ENCODE measurements around the gene PTK6.

PTK6 gene

DNA sequence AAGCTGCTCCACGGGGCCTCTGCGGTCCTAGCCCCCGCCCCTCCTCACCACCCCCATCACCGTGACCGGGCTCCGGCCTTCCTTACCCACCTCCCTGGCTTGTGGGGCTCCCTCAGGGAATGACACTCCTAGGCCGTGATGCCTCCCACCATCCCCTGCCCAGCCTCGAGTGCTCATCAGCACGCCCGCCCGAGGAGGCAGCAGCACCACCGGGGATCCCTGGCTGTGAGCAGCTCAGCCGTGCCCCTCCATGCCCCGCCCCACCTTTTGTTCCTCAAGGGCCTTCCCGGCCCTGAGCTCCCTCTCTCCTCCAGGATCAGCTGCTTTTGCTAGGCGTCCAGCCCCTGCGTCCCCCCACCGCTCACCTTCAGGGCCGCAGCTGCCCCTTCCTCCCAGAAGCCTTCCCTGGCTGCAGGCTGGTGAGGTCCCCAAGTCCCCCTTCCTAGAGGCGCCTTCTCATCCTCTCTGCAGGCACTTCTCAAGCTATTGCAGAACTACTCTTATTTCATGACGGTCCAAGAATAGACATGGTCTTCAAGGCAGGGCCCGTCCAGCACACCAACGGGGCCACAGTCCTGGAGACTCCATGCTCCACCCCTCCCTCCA lies 19.8 kb upstream of the PTK6 start:
- DNase-seq: no peak

DNA sequence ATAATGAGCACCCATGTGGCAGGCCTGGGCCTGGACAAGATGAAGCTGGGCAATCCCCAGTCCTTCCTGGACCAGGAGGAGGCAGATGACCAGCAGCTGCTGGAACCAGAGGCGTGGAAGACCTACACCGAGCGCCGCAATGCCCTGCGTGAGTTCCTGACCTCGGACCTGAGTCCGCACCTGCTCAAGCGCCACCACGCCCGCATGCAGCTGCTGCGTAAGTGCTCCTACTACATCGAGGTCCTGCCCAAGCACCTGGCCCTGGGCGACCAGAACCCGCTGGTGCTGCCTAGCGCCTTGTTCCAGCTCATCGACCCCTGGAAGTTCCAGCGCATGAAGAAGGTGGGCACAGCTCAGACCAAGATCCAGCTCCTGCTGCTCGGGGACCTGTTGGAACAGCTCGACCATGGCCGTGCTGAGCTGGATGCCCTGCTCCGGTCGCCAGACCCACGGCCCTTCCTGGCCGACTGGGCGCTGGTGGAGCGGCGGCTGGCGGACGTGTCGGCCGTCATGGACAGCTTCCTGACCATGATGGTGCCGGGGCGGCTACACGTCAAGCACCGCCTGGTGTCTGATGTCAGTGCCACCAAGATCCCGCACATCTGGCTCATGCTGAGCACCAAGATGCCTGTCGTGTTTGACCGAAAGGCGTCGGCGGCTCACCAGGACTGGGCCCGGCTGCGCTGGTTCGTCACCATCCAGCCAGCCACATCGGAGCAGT lies 18.6 kb upstream of the PTK6 start:
- no peak for DNase-seq

DNA sequence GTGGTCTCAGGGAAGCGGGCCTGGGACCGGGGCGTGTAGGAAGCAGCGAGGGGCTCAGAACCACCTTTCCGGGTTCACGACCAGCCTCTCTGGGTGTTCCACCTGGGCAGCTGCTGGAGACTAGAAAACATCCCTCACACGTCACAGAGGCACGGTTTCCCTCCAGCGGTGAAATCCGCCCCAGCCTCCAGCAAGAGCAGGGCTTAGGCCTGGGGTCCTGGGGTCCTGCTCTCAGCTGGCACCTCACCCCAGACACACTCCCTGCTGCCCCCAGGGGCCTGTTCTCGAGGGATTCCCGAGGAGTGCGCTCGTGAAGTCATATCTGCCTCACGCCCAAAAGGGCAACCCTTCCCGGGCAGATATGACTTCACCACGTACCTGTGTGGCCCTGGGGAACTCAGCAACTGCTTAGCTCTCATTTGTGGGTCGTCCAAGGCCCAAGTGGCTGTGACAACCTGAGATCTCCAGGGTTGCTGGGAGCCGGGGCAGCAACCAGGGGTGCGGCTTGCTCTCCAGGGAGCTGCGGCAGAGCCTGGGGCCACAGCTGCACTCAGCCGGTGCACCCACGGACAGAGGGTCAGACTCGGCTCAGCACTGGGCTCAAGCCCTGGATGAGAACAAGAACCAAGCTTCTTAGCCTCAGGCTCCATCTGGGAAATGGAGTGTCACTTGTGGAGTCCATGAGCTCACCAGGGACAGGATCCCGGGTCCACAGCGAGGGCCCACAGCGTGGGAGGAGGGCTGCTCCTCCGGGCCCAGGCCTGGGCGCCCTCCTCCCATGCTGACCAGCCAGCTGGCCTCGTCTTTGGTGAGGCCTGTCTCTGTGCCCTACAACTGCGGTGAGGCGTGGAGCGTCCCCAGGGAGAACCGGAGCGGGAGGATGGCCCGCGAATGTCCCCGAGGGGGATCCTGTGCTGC lies 17.4 kb upstream of the PTK6 start:
- no peak for DNase-seq

DNA sequence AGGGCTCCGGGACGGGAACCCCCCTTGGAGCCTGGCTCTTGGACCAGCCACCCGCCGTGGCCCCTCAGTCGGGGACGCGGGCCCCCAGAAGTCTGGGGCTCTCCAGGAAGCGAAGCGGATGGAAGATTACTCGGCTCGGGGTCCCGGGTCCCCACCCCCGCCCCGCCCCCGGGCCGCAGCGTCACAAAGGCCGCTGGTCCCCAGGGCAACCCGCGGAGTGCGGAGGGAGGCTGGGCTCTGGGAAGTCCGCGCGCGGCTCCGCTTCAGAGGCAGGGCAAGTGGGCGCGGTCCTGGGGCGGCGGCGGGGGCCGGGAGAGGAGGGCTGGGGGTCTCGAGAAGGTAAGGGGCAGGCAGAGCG lies 16.7 kb upstream of the PTK6 start, which contains the start of gene FNDC11:
Gene FNDC11 (plus strand): TSS at position 227 of the 358 bp plus-strand sequence. CDS start 1,505 bp downstream, outside the sequence.
- DNase-seq: no peak

DNA sequence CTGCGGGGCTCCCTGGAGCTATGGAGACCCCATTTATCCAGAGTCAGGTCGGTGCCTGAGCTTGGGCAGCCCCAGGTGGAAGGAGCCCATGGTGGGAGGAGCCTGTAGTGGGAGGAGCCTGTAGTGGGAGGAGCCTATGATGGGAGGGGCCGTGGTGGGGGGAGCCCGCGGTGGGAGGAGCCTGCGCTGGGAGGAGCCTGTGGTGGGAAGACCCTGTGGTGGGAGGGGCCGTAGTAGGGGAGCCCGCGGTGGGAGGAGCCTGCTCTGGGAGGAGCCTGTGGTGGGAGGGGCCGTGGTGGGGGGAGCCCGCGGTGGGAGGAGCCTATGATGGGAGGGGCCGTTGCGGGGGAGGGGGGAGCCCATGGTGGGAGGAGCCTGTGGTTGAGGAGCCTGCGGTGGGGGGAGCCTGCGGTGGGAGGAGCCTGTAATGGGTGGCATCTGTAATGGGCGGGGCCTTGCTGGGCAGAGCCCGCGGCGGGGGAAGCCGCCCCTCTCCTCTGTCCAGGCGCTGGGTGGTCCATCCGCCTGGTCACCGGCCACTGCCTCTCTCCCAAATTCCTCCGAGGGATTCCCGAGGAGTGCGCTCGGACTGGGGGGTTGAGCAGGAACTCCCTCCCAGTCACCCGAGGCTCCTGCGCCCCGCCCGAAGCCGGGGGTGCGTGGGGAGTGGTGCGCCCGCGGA lies 16.2 kb upstream of the PTK6 start:
- peak; percentile 81 for DNase-seq

DNA sequence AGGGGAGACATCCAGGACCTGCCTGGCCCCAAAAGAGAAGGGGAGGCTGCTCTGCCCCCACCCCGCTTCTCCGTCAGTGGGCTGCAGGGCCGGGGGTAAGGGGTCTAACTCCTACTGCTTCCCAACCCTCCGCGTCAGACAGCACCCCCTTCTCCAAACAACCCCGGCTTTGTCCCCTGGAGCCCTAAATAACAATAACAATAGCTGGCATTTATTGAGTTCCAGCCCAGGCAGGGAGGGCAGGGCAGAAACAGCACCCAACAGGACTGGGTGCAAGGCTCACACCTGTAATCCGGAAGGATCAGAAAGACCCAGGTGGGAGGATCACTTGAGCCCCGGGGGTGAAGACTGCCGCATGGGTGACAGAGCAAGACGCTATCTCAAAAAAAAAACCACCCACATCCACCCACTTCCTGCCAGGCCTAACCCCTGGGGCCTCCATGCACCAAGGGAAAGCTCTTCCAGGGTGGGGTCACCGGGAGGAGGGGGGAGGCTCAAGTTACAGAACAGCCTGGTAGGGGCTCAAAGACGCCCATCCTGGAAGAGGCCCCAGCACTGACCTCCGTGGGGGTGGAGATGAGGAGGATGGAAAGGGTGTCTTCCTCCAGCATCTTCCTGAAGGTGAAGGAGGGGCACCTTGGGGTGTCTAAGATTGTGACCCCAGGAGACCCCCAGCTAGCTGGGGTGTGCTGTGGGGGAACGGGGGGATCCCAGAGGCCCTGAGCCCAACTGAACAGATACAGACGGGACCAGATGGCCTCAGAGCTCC lies 15.5 kb upstream of the PTK6 start:
- peak; percentile 34 for DNase-seq

DNA sequence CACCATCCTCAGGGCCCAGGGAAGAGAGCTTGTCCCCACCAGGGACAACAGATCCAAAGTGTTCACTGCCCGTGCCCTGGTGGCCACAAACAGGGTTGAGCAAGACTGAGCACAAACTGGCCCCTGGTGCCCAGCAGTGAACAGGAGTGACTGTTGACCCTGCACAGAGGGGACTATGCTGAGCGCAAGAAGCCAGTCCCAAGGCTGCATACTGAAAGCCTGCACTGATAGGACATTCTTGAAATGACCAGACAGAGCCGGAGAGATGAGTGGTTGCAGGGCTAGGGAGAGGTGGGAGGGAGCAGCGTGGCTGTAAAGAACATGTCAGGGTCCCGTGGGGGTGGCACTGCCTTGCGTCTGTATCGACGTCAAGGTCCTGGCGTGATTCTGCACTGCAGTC lies 13.9 kb upstream of the PTK6 start:
- DNase-seq: no peak

DNA sequence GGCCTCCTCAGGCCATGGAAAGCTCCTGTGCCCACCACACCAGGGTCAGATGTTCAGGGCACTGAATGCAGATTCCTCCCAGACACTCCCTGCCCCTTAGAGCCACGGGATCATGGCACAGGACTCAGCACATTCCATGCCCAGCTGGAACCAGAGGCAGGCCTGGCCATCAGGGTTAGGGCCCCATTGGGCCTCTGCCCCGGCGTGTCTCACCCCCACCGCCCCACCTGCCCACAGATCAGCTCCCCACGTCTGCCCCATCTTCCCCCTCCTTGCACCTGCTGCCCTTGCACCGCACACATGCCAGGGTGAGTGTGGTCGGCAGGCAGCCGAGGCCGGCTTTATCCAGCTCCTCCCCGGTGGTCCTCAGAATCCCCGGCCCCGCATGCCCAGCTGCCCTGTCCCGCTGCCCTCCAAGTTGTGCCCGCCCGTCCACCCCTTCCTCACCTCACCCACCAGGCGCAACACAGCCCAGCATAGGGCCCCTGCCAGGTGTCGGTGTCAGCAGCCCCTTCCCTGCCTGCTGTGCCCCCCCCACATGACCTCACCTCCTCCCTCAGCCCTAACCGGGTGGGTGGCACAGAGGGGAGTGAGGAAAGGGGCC lies 12.6 kb upstream of the PTK6 start:
- DNase-seq: no peak

DNA sequence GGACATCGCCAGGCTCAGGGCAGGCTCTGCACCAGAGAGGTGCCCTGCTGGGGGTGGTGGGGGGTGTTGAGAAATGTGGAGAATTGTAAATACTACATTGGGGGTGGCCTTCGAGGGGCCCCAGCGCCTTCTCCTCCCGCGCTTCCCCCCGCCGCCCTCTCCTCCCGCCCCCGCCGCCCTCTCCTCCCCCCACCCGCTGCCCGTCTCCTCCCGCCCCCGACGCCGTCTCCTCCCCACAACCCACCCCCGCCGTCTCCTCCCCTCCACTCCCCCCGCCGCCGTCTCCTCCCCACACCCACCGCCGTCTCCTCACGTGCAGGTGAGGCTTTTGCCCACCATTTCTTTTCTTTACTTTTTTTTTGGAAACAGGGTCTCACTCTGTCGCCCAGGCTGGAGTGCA lies 11.8 kb upstream of the PTK6 start:
- DNase-seq: no peak

DNA sequence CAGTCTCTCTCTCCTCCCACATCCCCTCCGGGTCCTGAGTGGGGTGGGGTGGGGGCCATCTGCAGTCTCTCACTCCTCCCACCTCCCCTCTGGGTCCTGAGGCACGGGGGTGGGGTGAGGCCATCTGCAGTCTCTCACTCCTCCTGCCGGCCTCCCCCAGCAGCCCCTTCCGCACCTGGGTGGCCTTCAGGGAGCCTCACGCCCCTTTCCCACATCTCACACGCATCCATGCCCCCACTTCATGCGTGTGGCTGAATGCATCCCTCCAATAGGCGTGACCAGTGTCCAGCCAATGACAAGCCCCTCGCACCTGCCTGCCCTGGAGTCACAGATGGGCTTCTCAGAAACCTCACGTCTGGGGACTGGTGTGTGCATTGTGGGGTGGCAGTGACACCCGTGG lies 11.4 kb upstream of the PTK6 start:
- DNase-seq: no peak

DNA sequence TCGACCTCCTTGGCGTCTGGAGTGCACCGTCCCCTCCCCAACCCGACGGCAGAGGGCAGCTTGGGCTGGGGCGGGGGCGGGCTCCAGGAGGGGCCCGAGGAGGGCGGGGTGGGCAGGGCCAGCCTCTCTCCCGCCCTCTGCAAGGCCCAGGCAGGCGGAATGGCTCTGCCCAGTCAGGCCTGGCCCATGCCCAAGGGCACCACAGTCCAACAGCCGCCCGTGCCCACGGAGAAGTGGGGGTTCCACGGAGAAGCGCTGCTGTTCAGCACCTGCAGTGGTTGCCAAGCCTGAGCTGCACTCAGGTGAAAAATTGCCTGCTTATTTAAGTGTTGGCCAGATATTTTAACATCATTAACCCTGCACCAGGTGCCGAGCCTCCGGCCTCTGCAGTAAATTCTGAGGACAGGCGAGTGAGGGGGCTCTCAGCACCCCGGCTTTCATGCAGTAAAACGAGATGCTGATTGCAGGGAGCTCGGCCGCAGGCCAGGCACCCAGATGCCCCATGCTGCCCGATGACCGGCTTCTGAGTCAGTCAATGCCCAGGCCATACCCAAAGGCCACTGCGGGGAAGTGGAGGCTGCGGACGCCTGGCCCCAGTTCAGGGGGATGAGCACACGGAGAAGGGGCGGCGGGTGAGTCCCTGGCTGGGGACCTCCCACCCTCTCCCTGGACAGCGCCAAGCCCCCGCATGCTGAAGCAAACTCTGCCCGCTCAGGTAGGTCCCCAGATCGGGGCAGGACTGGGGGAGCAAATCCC lies 10.7 kb upstream of the PTK6 start, which contains the start of gene SRMS:
Gene SRMS (minus strand): TSS at position 25 of the 756 bp plus-strand sequence. CDS start 286 bp downstream, outside the sequence.
- DNase-seq: no peak

DNA sequence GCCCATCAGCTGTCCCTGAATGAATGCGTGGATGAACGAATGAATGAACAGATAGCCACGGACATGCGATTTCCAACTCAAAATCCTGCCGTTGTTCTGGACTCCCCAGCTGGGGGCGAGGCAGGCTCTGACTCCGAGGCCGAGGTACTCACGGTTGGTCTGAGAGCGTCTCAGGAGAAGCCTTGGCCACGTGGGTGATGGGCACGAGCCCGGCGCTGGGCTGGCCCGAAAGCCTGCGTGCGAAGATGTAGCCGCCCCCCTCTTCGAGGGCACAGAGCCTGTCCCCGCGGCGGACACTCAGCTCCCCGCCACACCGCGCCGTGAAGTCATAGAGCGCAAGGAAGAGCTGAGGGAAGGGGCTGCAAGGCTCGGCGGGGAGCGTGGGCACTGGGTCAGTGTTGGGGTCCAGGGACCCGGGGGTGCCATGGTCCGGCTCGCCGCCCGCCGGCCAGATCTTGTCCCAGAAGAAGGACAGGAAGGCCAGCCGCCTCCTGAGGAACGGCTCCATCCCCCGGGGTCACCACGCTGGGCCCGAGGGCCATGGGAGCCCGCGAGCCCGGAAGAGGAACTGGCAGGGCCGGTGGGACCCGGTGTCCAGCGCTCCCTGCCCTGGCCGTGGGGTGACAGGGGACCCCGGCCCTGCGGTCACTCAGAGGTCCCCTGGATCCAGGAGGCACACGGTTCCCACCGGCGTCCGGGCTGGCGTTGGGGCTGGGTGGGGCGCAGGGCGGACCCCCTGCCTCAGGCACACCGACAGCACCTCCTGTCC lies 10.0 kb upstream of the PTK6 start:
- DNase-seq: no peak

DNA sequence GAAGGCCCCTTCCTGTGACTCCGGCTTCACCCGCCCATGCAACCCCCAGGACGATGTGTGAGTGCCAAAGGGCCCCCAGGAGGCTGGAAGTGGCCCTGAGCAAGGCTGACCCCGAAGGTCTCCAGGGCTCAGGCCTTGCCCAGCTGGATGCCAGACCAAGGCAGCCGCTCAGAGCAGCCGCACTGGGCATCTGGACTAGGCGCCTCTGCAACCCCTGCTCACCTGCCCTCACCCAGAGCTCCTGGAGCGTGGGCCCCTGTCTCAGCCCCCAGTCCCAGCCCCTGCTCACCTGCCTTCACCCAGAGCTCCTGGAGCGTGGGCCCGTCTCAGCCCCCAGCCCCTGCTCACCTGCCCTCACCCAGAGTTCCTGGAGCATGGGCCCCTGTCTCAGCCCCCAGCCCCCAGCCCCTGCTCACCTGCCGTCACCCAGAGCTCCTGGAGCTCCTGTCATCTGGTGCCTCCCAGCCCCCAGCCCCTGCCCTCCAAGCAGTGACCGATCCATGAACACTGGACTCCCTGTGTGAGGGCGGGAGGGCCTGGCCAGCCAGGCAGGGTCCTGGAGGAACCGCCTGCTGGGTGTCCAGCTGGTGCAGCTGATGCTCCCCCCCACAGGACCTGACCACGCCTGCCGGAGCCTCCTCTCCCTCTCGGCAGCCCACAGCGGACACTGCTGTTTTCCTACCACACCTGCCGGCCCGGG lies 9.2 kb upstream of the PTK6 start:
- DNase-seq: no peak

DNA sequence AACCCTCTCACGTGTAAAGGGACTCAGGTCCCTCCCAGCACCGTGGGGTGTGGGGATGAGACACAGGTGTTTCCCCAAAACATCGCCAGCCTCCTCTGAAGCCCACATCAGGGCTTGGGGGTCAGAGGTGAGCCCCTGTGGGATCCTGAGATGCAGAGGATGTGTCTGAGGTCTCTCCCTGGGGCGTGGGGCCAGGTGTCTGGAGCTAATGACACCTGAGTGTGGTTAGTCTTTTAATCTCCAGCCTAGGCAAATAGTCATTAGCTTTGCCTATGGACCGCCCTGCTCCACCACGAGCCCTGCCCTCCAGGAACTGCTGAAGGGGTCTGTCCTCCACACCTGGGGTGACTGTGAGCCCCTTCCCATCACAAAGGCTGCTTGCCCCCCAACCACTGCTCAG lies 8.6 kb upstream of the PTK6 start:
- DNase-seq: no peak

DNA sequence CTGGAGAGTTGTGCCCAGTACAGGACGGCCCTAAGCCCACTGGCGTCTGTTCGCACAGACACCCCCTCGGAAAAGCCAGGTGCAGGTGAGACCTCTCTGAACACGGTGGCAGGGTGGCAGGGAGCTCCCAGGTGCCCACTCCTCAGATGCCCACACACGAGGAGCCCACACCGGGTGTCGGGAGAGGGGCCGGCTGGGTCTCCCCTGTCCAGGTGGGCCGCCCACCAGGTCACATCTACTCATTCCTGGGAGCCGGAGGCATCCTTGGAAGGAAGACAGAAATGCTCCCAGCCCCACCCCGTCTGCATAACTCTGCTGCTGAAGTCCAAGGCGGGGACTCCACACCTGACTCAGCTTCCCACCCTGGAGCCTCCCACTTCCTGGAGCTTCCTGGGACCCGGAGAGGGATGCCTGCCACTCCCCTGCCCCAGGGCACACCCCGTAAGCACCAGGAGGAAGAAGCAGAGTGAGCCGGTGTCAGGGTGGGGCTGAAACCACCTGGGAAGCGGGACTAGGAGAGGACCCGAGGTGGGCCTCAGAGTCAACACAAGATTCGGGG lies 7.9 kb upstream of the PTK6 start:
- DNase-seq: no peak

DNA sequence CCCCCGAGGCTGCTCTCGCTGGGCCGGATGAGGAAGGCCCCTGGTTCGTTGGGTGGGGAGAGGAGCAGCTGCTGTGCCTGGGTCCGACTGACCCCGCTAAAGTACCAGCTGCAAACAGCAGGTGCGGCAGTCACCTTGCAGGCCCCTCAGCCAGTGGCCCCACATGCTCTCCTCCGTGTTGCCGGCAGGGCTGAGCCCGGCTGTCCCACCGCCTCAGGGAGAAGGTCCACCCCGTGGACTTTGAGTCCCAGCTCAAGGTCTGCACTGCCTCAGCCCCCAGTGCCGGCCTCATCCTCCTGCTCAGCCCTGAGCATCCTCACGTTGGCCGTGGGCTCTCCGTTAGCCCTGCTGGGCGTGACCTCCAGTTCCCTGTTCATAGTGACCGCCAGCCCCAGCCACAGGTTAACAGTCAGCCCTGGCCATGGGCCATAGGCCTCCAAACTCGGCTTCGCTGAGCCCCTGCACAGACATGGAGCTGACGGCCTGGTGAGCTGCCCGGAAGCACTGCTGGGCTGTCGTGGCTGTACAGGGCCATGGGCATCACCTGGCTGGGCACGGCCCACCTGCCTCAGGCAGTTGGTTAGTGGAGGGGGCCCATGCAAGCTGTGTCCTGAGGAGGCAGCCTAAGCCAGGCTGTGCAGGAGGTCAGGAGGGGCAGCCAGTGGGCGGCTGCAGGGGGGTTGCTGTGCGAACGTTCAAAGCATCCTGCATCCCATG lies 7.2 kb upstream of the PTK6 start:
- DNase-seq: no peak

DNA sequence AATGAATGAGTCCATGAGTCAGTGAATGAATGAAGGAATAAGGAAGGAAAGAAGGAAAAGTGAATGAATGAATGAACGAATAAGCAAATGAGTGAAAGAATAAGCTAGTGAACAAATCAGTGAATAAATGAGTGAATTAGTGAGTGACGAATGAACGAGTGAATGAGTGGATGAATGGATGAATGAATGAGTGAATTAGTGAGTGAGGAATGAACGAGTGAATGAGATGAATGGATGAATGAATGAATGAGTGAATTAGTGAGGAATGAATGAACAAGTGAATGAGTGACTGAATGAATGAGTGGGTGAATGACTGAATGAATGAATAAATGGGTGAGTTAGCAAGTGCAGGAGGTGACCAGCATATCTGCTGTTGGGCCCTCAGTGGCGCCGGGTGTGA lies 6.6 kb upstream of the PTK6 start:
- no peak for DNase-seq

DNA sequence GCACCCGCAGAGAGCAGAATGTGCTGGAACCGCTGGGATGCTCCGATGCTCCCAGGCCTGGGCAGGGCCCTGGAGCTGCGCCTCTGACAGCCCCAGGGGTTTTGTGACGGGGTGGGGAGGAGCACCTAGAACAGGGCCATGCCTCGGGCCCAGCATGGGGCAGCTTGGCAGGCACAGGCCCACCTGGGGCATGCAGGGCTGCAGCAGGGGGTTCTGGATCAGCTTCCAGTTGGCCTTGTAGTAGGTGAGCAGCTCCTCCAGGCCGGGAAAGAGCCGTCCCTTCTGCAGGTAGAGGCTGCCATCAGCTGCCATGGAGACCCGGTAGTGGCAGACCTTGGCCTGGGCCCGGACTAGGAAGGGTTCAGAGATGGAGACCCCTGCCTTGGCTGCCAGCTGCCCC lies 6.0 kb upstream of the PTK6 start:
- DNase-seq: no peak

DNA sequence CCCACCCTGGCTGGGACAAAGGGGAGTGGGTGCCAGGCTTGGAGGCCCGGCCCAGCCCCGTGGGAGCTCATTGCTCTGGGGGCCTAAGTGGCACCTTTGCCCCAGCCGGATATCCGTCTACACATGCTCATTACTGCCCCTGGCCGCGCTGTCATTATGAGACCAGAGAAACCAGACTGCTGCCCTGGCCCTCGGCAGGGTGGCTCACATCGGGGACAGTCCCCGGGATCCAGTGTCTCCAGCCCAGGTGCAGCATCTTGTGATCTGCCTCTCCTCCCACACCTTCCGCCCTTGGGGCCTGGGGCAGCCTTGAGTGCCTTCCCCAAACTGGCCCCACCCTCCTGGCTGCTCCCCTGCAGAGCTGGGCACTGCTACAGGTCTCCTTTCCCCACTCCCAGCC lies 5.5 kb upstream of the PTK6 start:
- no peak for DNase-seq
